G401.6 (cell line): ENCODE data around the gene ANO8.
"Not testable (repeated sequence)": the region's sequence is repeated elsewhere in the genome, so short reads cannot be mapped to it uniquely, and the experiment has no call there.

ENCODE experiments used
- FAIRE-seq: peaks from 2 replicates; lab custom pipeline; 2012; peaks lifted over from hg19 to GRCh38; lab: Jason Lieb, UNC

The ANO8 gene

DNA sequence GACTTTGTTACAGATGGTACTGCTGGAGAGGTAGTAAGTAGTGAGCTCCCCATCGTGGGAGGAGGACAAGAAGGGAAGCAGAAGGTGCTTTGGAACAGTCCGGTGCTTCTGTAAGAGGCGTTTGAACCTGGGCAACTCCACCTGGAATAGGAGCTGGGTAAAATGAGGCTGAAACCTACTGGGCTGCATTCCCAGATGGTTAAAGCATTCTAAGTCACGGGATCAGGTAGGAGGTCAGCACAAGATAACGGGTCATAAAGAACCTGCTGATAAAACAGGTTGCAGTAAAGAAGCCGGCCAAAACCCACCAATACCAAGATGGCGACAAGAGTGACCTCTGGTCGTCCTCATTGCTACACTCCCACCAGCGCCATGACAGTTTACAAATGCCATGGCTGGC is 47.9 kb downstream of the ANO8 start:
- FAIRE-seq: no peak

DNA sequence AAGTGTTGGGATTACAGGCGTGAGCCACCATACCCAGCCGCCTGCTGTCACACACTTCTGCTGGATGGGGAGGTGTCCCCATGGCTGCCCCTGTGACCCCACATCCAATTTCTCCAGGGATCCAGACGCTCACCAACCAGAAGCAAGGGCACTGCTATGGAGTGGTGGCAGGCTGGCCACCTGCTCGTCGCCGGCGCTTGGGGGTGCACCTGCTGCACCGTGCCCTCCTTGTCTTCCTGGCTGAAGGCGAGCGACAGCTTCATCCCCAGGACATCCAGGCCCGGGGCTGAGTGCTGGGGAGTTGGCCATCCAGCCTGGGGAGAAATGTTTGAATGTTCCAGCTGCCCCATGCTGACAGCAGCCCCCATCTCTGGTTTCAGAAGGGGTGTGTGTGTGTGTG is 48.4 kb downstream of the ANO8 start:
- FAIRE-seq: no peak

DNA sequence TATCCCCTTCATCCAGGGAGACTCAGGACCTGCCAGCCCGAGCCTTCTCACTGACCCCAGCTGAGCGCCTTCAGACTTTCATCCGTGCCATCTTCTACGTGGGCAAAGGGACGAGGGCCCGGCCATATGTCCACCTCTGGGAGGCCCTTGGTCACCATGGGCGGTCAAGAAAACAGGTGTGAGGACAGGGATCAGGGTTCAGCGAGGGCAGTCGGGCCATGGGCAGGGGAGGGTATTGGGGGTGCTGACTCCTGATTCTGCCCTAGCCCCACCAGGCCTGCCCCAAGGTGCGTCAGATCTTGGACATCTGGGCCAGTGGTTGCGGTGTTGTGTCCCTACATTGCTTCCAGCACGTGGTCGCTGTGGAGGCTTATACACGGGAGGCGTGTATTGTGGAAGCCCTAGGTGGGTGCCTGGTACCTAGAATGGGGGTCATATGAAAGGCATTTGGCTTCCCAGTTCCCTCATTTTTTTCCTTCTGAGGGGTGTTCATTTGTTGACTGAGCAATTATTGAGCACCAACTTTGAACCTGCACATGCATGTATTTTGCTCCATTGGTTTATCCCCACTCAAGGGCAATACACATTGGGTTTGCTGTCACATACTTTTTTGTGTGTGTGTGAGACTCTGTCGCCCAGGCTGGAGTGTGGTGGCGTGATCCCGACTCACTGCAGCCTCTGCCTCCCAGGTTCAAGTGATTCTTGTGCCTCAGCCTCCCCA is 49.1 kb downstream of the ANO8 start:
- no peak for FAIRE-seq

DNA sequence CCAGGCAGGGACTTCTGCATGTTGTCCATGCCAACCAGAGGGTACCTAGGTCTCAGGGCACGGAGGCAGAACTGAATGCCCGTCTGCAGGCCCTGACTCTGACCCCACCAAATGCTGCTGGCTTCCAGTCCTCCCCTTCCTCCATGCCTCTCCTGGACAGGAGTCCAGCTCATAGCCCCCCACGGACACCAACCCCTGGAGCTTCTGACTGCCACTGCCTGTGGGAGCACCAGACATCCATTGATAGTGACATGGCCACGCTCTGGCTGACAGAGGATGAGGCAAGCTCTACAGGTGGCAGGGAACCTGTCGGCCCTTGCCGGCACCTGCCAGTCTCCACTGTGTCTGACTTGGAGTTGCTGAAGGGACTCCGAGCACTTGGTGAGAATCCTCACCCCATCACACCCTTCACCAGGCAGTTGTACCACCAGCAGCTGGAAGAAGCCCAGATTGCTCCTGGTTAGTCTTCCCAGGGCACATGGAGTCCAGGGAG is 51.1 kb downstream of the ANO8 start:
- no peak for FAIRE-seq

DNA sequence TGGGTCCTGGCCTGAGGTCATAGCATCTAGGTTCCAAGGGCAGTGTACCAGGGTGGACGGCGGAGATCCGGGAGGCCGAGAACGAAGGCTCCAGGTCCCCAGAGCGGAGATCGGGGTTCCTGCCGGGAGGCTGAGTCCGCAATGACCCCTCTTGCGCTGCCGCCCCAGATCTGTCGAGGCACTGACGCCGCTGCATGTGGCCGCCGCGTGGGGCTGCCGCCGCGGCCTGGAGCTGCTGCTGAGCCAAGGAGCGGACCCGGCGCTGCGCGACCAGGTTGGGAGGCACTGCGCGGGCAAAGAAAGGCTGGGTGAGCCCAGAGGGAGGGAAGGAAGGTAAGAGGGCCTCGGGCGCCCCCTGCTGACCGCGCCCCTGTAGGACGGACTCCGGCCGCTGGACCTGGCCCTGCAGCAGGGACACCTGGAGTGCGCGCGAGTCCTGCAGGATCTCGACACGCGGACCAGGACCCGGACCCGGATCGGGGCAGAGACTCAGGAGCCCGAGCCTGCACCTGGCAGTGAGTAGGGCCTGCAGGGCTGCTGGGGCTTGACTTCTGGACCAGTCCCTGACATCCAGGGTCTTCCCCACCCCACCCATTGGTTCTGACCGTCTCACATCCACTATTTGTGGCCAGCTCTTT is 52.0 kb downstream of the ANO8 start:
- peak; percentile 25 for FAIRE-seq

DNA sequence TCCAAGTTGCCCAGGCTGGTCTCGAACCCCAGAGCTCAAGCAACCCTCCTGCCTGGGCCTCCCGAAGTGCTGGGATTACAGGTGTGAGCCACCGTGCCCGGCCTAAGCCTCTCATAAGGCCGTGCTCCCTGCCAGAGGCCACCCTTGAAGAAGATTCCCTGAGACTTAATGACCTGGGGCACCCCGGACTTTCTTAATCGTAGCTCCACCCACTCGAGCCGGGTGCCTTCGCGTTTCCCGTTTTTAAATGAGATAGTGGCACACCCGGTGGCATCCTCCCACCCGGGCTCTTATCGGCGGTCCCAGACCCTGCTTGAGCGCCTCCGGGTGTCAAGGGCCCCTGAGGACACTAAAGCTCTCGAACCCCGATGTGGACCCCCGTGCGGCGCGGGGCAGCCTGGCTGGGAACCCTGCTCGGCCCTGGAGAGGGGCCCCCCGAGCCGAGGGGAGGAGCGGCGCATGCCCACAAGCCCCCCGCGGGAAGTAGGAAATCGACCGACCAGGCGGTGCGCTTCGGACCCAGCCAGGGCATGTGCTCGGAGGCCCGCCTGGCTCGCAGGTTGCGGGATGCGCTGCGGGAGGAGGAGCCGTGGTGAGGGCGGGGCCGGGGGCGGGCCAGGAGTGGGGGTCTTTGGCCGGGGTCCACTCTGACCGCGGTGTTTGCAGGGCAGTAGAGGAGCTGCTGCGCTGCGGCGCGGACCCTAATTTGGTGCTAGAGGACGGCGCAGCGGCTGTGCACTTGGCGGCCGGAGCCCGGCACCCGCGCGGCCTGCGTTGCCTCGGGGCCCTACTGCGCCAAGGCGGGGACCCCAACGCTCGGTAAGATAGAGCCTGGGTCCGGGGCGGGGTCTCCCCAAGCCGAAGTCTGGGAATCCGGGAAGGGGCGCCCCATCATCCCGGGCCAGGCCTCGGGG is 53.0 kb downstream of the ANO8 start, which contains the start of gene ANKLE1:
ANKLE1 (plus strand) TSS at position 511 of the 914 bp plus-strand sequence; CDS start at position 531, 20 bp downstream.
- no peak for FAIRE-seq

DNA sequence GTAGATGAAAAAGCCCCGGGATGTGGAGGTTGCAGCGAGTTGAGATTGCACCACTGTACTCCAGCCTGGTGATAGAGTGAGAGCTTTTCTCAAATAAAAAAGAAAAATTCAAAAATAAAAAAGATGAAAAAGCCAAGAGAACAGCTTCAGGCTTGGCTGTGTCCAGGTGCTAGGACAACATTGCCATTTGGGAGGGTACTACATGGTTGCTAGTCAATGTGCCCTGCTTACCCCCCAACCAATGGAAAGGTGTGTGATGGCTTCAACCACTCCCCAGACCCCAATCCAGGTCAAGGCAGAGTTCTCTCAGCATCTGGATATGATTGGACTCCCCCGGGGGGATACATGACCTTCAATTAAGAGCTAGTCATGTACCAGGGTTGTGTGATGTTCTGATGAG is 55.2 kb downstream of the ANO8 start:
- no peak for FAIRE-seq

DNA sequence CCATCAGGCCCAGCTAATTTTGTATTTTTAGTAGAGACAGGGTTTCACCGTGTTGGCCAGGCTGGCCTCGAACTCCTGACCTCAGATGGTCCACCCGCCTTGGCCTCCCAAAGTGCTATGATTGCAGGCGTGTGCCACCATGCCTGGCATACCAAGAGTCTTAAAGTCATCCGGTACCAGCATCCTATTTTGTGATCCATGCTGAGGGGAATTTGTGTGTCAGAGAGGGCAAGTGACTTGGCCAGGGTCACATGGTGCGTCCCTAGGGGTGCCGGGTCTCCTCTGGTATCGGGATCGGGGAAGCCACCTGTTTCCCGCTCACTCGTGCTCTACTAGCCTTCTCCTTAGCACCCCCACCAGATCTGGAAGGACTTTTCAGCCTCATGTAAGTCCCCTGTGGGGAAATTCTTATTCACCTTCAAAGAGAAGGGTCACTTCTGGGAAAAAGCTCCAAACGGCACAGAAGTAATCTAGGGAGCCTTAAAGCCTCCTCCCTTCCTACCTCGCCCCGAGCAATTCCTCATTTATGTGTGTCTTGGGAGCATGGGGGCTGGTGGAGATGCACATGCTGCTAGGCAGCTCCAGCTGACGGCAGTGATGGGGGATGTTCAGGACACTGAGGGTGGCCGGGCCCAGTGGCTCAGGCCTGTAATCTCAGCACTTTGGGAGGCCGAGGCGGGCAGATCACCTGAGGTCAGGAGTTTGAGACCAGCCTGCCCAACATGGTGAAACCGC is 59.0 kb downstream of the ANO8 start:
- no peak for FAIRE-seq

DNA sequence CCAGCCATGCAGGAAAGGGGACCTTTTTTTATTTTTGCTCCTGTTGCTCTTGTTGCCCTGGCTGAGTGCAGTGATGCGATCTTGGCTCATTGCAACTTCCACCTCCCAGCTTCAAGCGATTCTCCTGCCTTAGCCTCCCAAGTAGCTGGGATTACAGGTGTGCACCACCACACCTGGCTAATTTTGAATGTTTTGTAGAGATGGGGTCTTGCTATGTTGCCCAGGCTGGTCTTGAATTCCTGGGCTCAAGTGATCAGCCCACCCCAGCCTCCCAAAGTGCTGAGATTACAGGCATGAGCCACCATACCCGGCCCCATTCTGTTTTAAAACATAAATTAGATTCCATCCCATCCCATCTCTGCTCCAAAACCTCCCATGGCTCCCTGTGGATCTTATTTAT is 59.8 kb downstream of the ANO8 start:
- FAIRE-seq: not testable (repeated sequence)
